Loucy (cell line): Measurements from ENCODE around the gene ADAM22.
"Not testable (repeated sequence)": the region's sequence is repeated elsewhere in the genome, so short reads cannot be mapped to it uniquely, and the experiment has no call there.

Experiments used
- EZH2phosphoT487 ChIP-seq: fragments of 200-600 bp; IDR thresholded peaks from 2 replicates; pipeline ENCODE4 v1.6.1; 2018; ENCODE audit warnings: antibody characterized with exemption, mild to moderate bottlenecking, moderate library complexity, borderline replicate concordance
- TF ChIP-seq, protein P1 (sequence below): fragments of 200-600 bp; sonication (generic); conservative IDR thresholded peaks from 2 replicates; pipeline ENCODE4 v1.5.1; 2014; ENCODE audit warnings: mild to moderate bottlenecking, antibody characterized with exemption, low read length

DNA sequence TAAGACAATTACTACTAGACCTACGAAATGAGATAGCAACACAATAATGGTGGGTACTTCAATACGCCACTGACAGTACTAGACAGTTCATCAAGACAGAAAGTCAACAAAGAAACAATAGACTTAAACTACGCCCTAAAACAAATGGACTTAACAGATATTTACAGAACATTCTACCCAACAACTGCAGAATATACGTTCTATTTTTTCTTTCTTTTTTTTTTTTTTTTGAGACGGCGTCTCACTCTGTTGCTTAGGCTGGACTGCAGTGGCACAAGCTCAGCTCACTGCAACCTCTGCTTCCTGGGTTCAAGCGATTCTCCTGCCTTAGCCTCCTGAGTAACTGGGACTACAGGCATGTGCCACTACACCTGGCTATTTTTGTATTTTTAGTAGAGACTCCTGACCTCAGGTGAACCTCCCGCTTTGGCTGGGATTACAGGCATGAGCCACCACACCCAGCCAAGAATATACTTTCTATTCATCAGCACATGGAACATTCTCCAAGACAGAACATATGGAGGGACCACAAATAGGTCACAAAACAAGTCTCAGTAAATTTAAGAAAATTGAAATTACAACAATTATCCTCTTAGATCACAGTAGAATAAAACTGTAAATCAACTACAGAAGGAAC, 11.2 kb upstream of the ADAM22 start:
- TF ChIP-seq, protein P1, sequence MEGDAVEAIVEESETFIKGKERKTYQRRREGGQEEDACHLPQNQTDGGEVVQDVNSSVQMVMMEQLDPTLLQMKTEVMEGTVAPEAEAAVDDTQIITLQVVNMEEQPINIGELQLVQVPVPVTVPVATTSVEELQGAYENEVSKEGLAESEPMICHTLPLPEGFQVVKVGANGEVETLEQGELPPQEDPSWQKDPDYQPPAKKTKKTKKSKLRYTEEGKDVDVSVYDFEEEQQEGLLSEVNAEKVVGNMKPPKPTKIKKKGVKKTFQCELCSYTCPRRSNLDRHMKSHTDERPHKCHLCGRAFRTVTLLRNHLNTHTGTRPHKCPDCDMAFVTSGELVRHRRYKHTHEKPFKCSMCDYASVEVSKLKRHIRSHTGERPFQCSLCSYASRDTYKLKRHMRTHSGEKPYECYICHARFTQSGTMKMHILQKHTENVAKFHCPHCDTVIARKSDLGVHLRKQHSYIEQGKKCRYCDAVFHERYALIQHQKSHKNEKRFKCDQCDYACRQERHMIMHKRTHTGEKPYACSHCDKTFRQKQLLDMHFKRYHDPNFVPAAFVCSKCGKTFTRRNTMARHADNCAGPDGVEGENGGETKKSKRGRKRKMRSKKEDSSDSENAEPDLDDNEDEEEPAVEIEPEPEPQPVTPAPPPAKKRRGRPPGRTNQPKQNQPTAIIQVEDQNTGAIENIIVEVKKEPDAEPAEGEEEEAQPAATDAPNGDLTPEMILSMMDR: not testable (repeated sequence)
- TF ChIP-seq EZH2phosphoT487: not testable (repeated sequence)
